Activated CD4-positive, alpha-beta T cell treated with anti-CD3 and anti-CD28 coated beads, Interleukin-2, Interleukin-6, amounts not matched to agents 100 ng/mL and 50 ng/mL, durations not matched to agents 16 hours and 8 hours (primary cell): Measurements from ENCODE around the gene PEX11G.
"Not testable (repeated sequence)": the region's sequence is repeated elsewhere in the genome, so short reads cannot be mapped to it uniquely, and the experiment has no call there.

Source experiments
- DNase-seq: peaks from one replicate; pipeline ENCODE4 v3.0.0-alpha.2; 2020

PEX11G gene

GRCh38 chr19:7461841-7462629 lies 26.8 kb downstream of the PEX11G start:
- no peak for DNase-seq

- DNase-seq = no peak
Observed at GRCh38 chr19:7460562-7460966, 28.3 kb downstream of the PEX11G start.

GRCh38 chr19:7459773-7460172 lies 29.1 kb downstream of the PEX11G start:
- no peak for DNase-seq

GRCh38 chr19:7458675-7459074 lies 30.2 kb downstream of the PEX11G start:
- no peak for DNase-seq

- no peak for DNase-seq
Observed at GRCh38 chr19:7456964-7457541, 31.8 kb downstream of the PEX11G start.

GRCh38 chr19:7455600-7456296 lies 33.1 kb downstream of the PEX11G start:
- DNase-seq = no peak

GRCh38 chr19:7454998-7455397 lies 33.8 kb downstream of the PEX11G start:
- DNase-seq = no peak

GRCh38 chr19:7450243-7451223 lies 38.3 kb downstream of the PEX11G start:
- DNase-seq = no peak

- DNase-seq = not testable (repeated sequence)
Observed at GRCh38 chr19:7449391-7450070, 39.3 kb downstream of the PEX11G start.

- DNase-seq = no peak
Observed at GRCh38 chr19:7447648-7448047, 41.2 kb downstream of the PEX11G start.

- no peak for DNase-seq
Observed at GRCh38 chr19:7445104-7445503, 43.7 kb downstream of the PEX11G start.

GRCh38 chr19:7444042-7444441 lies 44.8 kb downstream of the PEX11G start:
- no peak for DNase-seq

- no peak for DNase-seq
Observed at GRCh38 chr19:7442423-7442822, 46.4 kb downstream of the PEX11G start.

GRCh38 chr19:7441468-7442146 lies 47.2 kb downstream of the PEX11G start:
- no peak for DNase-seq

GRCh38 chr19:7440188-7440975 lies 48.5 kb downstream of the PEX11G start:
- DNase-seq = no peak

- DNase-seq = no peak
Observed at GRCh38 chr19:7435586-7435985, 53.2 kb downstream of the PEX11G start.

- DNase-seq = no peak
Observed at GRCh38 chr19:7434391-7434790, 54.4 kb downstream of the PEX11G start.

- not testable (repeated sequence) for DNase-seq
Observed at GRCh38 chr19:7433456-7433855, 55.4 kb downstream of the PEX11G start.

- DNase-seq = no peak
Observed at GRCh38 chr19:7429638-7430282, 59.1 kb downstream of the PEX11G start.

GRCh38 chr19:7428651-7429113 lies 60.2 kb downstream of the PEX11G start:
- DNase-seq = peak; percentile 22
